ENCODE measurements around the gene RRP9.

- TF ChIP-seq CTCF (IDR thresholded peaks at IDR 0.05), result no peak
- peak; percentile 47 for TF ChIP-seq POLR2A (IDR thresholded peaks at IDR 0.05)
These were observed 25.2 kb upstream of the RRP9 start for GRCh38 chr3:51966922-51967383.
